GM21367 (cell line): Measurements from ENCODE around the gene KRT84.

Source experiments
- ATAC-seq: cut with Tn5 transposase; IDR thresholded peaks from one replicate; pipeline ENCODE4 v1.9.1; 2021; ENCODE audit not compliant: unreplicated experiment

KRT84 gene, protein sequence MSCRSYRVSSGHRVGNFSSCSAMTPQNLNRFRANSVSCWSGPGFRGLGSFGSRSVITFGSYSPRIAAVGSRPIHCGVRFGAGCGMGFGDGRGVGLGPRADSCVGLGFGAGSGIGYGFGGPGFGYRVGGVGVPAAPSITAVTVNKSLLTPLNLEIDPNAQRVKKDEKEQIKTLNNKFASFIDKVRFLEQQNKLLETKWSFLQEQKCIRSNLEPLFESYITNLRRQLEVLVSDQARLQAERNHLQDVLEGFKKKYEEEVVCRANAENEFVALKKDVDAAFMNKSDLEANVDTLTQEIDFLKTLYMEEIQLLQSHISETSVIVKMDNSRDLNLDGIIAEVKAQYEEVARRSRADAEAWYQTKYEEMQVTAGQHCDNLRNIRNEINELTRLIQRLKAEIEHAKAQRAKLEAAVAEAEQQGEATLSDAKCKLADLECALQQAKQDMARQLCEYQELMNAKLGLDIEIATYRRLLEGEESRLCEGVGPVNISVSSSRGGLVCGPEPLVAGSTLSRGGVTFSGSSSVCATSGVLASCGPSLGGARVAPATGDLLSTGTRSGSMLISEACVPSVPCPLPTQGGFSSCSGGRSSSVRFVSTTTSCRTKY

GRCh38 chr12:52385226-52385702 lies at the start of gene KRT84:
Gene KRT84 (minus strand): TSS chr12:52385652. CDS start chr12:52385585, 67 bp downstream.
- no peak for ATAC-seq

- ATAC-seq, result no peak
Measured at GRCh38 chr12:52434760-52435530, 49.5 kb upstream of the KRT84 start.

GRCh38 chr12:52434081-52434733 lies 48.8 kb upstream of the KRT84 start, which contains the start of gene KRT75:
Gene KRT75 (minus strand): TSS chr12:52434371. CDS start chr12:52434304, 67 bp downstream.
- ATAC-seq, result no peak

DNA sequence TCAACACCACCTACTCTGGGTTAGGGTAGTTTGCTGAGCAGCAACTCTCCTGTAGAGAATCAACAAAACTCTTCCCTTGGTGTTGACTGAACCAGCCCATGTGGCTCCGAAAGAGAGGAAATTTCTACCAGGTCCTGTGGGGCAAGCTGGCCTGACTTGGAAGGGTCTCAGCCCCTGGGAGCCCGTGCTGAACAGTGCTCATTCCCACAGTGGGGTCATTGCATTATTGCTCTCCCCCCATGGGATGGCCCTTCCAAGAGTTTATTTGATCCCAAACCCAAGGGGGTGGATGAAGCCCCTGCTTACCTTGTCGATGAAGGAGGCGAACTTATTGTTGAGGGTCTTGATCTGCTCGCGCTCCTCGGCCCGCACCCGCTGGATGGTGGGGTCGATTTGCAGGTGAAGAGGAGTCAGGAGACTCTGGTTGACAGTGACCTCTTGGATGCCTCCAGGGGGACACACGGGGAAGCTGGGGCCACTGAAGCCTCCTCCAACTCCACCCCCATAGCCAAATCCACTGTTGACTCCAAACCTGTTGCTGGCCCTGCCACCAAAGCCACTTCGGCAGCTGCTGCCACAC lies 48.1 kb upstream of the KRT84 start:
- no peak for ATAC-seq

GRCh38 chr12:52432559-52433207 lies 47.2 kb upstream of the KRT84 start:
- no peak for ATAC-seq

DNA sequence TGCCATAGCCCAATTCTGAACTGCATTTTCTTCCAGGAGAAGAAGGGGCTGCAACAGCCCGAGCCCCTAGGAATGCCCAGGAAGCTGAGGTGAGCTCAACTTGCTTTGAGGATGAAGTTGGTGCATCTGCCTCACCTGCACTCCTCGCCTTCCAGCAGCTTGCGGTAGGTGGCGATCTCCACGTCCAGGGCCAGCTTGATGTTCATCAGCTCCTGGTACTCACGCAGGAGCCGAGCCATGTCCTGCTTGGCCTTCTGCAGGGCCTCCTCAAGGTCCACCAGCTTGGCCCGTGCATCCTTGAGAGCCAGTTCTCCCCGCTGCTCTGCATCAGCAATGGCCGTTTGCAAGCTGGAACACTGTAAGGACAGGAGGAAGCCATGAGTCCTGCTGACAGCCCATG lies 42.7 kb upstream of the KRT84 start:
- ATAC-seq, result no peak

GRCh38 chr12:52427083-52427482 lies 41.6 kb upstream of the KRT84 start:
- ATAC-seq, result no peak

DNA sequence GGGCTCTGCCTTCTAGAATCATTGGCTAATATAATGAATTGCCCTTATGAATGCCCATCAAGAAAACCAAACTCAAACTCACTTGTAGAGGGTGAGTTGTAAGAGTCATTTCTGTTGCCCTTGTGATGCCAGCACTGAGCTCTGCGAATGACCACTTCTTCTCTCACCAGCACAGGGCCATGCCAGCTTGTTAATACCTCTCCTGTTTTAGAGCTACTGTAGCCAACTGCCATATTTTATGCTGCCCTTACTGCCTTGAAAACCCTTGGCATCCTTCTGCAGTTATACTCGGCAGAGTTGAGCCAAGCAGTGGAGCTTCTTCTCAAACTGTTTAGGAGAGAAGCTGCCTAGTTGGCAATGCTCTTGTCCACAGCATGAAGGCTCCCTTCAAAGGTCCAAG lies 40.6 kb upstream of the KRT84 start:
- no peak for ATAC-seq

DNA sequence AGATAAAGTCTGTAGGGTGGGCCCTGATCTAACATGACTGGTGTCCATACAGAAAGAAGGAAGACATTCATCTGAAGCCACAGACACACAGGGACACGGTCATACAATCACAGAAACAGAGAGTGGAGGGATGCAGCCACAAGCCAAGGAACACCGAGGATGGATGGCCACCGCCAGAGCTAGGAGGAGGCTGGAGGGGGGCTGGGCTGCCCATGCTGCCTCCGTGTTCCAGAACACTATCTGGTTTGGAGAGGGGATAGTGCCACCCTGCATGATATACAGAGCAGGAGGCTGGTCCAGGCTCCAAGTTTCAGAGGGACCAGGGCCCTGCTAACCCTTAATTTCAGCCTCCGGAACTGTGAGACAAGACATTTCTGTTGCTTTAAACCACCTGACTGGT lies 40.0 kb upstream of the KRT84 start:
- ATAC-seq, result no peak

- no peak for ATAC-seq
Measured at GRCh38 chr12:52423661-52424500, 38.4 kb upstream of the KRT84 start.

- no peak for ATAC-seq
Measured at GRCh38 chr12:52423035-52423434, 37.6 kb upstream of the KRT84 start.

DNA sequence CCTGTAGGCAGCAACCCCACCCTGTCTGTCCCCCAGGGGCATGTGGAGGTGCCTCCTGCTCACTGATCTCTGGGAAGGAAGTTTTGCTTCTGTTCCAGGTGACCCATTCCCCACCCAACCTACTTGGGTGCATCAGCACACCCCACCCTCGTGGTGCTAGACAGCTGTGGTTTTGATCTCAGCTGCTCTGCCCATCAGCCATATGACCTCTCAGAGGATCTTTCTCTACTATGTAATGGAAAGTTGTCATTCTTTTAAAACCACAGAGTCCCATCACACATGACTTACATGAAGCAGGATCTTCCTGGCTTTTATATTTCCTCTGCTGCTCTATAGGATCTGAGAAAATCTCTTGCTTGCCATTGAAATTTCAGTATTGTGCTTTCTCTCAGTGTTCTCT lies 34.2 kb upstream of the KRT84 start:
- no peak for ATAC-seq

DNA sequence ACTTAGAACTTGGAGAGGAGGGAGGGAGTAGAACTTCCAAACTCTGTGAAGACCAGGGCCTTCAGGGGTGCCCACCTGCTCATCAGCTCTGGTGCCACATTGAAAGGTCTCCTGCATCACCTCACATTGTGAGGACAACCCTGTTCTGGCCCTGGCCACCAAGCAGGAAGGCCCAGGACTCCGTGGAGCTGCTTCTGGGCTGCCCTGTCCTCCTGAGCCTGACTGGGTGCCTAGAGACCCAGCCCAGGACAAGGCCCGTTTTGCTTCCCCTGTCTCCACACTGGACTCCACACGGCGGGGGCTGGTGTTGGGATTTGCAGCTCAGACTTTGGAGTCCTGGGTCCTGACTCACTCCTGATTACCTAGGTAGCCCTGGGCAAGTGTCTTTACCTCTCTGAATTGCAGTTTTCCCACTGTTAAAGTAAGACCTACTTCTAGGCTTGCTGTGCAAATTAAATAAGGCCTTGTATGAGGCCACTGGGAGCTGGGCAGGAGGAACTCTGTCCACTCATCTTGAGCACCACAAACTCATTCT lies 33.2 kb upstream of the KRT84 start:
- no peak for ATAC-seq

GRCh38 chr12:52417740-52418139 lies 32.3 kb upstream of the KRT84 start:
- no peak for ATAC-seq

DNA sequence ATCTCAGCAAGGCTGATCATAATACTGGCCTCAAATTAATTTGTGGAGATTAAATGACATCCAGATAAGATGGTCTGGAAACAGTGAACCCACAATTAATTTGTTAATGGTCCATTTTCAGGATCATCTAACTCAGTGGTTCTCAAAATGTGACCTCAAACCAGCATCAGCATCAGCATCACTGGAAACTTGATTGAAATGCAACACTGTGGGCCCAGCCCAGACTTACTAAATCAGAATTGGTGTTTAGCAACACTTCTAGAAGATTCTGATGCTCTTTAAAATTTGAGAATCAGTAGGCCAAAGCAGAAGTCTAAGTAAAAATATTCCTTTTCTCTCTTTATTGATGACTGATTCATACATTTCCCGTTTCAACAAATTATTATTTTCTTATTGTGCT lies 31.3 kb upstream of the KRT84 start:
- ATAC-seq, result no peak

GRCh38 chr12:52415870-52416750 lies 30.7 kb upstream of the KRT84 start:
- ATAC-seq, result no peak

DNA sequence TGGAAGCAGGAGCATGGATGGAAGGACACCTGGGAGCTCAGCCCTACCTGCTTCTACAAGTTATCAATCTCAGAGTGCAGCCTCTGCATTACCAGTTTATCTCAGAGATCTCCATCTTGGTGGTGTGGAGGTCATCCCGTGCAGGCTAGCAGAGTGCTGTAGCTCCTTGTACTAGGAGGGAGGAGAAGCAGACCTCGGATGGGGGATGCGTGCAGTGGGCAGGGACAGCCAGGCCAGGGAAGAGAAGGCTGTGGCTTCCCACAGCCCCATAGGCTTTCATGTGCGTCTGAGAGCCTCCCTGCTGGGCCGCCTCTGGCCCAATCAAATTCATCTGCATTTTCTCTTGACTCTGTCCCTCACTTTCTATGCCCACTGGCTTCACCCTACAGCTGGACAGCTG lies 29.5 kb upstream of the KRT84 start:
- no peak for ATAC-seq

DNA sequence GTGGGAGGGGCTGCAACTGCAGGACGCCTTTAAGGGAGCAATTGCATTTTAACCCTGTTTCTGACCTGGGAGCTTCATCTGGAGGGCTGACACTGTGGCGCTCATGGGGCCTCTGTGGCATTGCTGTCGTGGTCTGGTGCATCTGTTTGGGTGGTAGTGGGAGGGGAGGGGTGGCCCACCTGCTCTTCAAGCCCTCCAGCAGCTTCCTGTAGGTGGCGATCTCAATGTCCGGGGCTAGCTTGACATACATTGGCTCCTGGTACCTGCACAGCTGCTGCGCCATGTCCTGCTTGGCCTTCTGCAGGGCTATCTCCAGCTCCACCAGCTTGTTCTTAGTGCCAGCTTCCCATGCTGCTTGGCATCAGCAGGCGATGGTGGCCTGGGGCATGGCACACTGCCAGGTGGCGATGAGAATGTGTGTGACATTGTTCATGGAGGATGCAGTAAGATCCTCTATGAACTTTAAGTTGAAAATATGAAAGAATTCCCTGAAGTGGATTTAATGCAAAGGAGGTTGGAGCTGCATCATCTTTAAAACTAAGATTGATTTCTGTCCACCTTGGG lies 28.4 kb upstream of the KRT84 start:
- ATAC-seq, result no peak
